IMR-90 (cell line): ENCODE data around the gene CAMTA1.
A peak's percentile ranks its signal among the peaks of the same experiment; 100 is the strongest.

Experiments used
- BHLHE40 ChIP-seq: fragments of 150-350 bp; IDR thresholded peaks from 2 replicates; pipeline ENCODE4 v1.6.1; 2016; ENCODE audit warnings: mild to moderate bottlenecking, low read depth, low read length
- CEBPB ChIP-seq: IDR thresholded peaks from 2 replicates; pipeline ENCODE4 v1.6.1; 2012; ENCODE audit warnings: low read depth, low read length, improper control_type of control experiment
- CTCF ChIP-seq: conservative IDR thresholded peaks from 2 replicates; pipeline ENCODE4 v1.5.1; 2012; ENCODE audit warnings: mild to moderate bottlenecking, low read depth, low read length, improper control_type of control experiment
- ELK1 ChIP-seq: fragments of 150-350 bp; IDR thresholded peaks from 2 replicates; pipeline ENCODE4 v1.6.1; 2016; ENCODE audit warnings: low read depth, mild to moderate bottlenecking, low read length, moderate library complexity, borderline replicate concordance
- FOS ChIP-seq: fragments of 150-350 bp; IDR thresholded peaks from 2 replicates; pipeline ENCODE4 v1.6.1; 2016; ENCODE audit warnings: low read depth, low read length
- MAFK ChIP-seq: IDR thresholded peaks from 2 replicates; pipeline ENCODE4 v1.6.1; 2012; ENCODE audit warnings: low read depth, low read length, improper control_type of control experiment
- MXI1 ChIP-seq: IDR thresholded peaks from 2 replicates; pipeline ENCODE4 v1.6.1; 2012; ENCODE audit warnings: low read depth, mild to moderate bottlenecking, low read length, moderate library complexity, borderline replicate concordance
- NFE2L2 ChIP-seq: fragments of 150-350 bp; IDR thresholded peaks from 2 replicates; pipeline ENCODE4 v1.6.1; 2016; ENCODE audit warnings: low read depth, mild to moderate bottlenecking, low read length
- POLR2A ChIP-seq: IDR thresholded peaks from 2 replicates; pipeline ENCODE4 v1.6.1; 2012; ENCODE audit warnings: mild to moderate bottlenecking, low read depth, low read length
- RAD21 ChIP-seq: IDR thresholded peaks from 2 replicates; pipeline ENCODE4 v1.6.1; 2012; ENCODE audit warnings: low read length, improper control_type of control experiment
- RFX5 ChIP-seq: IDR thresholded peaks from 2 replicates; pipeline ENCODE4 v1.8.0; 2012; ENCODE audit warnings: low read depth, mild to moderate bottlenecking, low read length, moderate library complexity
- SMC3 ChIP-seq: fragments of 150-350 bp; IDR thresholded peaks from 2 replicates; pipeline ENCODE4 v1.6.1; 2016; ENCODE audit warnings: low read depth, mild to moderate bottlenecking, antibody characterized with exemption, low read length, moderate library complexity
- USF2 ChIP-seq: fragments of 150-350 bp; IDR thresholded peaks from 2 replicates; pipeline ENCODE4 v1.6.1; 2017; ENCODE audit warnings: mild to moderate bottlenecking, antibody characterized with exemption, low read length, low read depth

- peak; percentile 77 for TF ChIP-seq CTCF
- no peak for TF ChIP-seq USF2
- TF ChIP-seq POLR2A: no peak
- TF ChIP-seq ELK1: no peak
- no peak for TF ChIP-seq MXI1
- TF ChIP-seq RFX5: no peak
- TF ChIP-seq SMC3: peak; percentile 90
- no peak for TF ChIP-seq BHLHE40
- no peak for TF ChIP-seq CEBPB
- TF ChIP-seq RAD21: peak; percentile 80
- TF ChIP-seq MAFK: no peak
- TF ChIP-seq NFE2L2: no peak
- TF ChIP-seq FOS: no peak
These were observed 104.7 kb downstream of the CAMTA1 start for GRCh38 chr1:6889875-6890480.
